Measurements from ENCODE around the gene ABT1.

DNA sequence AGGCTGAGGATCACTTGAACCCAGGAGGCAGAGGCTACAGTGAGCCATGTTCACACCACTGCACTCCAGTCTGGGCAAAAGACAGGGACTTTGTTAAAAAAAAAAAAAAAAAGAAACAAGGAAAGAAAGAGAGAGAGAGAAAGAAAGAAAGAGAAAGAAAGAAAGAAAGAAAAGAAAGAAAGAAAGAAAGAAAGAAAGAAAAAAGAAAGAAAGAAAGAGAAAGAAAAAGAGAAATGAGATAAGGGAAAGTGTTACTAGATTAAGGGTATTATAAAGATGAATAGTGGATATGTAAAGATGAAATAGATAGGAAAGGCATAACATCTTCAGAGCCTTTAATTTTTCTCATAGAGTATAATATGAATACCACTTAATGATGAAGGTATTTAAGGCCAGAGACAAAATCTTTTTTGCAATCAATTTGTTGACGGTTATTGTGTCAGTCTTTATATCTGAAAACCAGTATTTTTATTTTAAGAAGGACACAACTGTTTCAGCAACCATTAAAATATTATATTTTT, 26.6 kb downstream of the ABT1 start:
- TF ChIP-seq, protein P1, sequence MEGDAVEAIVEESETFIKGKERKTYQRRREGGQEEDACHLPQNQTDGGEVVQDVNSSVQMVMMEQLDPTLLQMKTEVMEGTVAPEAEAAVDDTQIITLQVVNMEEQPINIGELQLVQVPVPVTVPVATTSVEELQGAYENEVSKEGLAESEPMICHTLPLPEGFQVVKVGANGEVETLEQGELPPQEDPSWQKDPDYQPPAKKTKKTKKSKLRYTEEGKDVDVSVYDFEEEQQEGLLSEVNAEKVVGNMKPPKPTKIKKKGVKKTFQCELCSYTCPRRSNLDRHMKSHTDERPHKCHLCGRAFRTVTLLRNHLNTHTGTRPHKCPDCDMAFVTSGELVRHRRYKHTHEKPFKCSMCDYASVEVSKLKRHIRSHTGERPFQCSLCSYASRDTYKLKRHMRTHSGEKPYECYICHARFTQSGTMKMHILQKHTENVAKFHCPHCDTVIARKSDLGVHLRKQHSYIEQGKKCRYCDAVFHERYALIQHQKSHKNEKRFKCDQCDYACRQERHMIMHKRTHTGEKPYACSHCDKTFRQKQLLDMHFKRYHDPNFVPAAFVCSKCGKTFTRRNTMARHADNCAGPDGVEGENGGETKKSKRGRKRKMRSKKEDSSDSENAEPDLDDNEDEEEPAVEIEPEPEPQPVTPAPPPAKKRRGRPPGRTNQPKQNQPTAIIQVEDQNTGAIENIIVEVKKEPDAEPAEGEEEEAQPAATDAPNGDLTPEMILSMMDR (IDR thresholded peaks at IDR 0.05): no peak
- no peak for TF ChIP-seq POLR2A (IDR thresholded peaks at IDR 0.05)

Measured in heart left ventricle (tissue), 13 donors.